ENCODE results near the gene SYNPO.

The SYNPO gene

GRCh38 chr5:150658699-150659265 is 18.3 kb downstream of the SYNPO start:
- 100% methylated on average over 3 of the region's 3 CpGs for WGBS (ENCODE audit: insufficient coverage)
- no peak for DNase-seq
- H3K9me3 ChIP-seq (ENCODE audit: control extremely low read depth in 1 of 5, control insufficient read depth in 4 of 5, insufficient read depth in 2 of 5, low read depth in 1 of 5, low read length in 4 of 5) = no peaks in the 10 kb centered on the region
- H3K36me3 ChIP-seq (ENCODE audit: control insufficient read depth in 4 of 4, insufficient read depth in 4 of 4, low read length in 3 of 4) = no peaks in the 10 kb centered on the region
- no peak overlapping the region for H3K4me3 ChIP-seq (ENCODE audit: control insufficient read depth in 1 of 7, extremely low read depth in 1 of 7, insufficient read depth in 4 of 7, low read depth in 2 of 7, low read length in 6 of 7)
- CTCF ChIA-PET = interaction anchor here (0.6 to 2.0 kb wide), 6 partner anchors 10 to 188 kb away, joined by 3 to 6 read pairs (median 4); partner anchors contain the start of gene IRGM
- H3K4me1 ChIP-seq (ENCODE audit: control extremely low read depth in 1 of 4, control insufficient read depth in 4 of 4, insufficient read depth in 4 of 4, low read length in 3 of 4) = peaks cover 0 to 15% (median 12%) of the 10 kb centered on the region in 4 experiments
- POLR2A ChIA-PET = no interaction called here
- peaks cover 0 to 4% (median 0%) of the 10 kb centered on the region in 5 experiments for H3K27me3 ChIP-seq (replicated peaks in 2 of 5; ENCODE audit: control insufficient read depth in 4 of 5, insufficient read depth in 5 of 5, low read length in 4 of 5)
- no peak overlapping the region for H3K27ac ChIP-seq (ENCODE audit: insufficient read depth in 1 of 2, low read depth in 1 of 2, low read length in 2 of 2, poor library complexity in 1 of 2, severe bottlenecking in 2 of 2)

DNA sequence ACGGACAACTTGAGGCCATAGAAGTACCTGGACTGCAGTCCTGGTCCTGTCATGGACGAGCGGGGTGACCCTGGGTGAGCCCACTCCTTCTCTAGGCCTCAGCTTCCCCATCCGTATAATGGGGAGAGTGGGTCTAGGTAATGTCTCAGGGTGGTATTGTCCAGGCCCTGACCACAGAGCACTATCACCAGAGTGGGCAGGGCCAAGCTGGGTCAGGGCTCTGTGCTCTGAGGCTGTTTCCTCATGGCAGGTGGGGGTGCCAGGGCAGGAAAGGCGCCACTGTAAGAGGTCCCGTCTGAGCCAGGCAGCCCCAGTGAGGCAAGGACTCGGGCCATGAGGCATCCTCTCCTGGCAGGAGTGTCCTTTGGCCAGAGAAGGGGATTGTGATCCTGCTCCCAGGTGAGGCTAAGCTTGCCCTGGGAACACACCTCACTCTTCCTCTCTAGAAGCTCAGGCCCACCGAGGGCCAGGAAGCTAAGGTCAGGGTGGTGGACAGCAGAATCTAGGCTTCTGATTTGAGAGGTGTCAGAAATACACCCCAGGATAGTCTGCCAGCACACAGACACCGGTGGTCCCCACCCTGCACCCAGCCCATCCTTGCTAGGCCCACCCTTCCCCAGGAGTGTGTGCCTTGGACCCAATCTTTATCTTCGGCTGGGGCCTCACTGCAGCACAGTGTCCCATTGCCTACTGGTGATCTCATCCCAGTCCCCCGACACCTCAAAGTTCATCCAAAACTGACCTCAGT is 19.1 kb downstream of the SYNPO start:
- no peak overlapping the region for H3K27ac ChIP-seq (ENCODE audit: insufficient read depth in 1 of 2, low read depth in 1 of 2, low read length in 2 of 2, poor library complexity in 1 of 2, severe bottlenecking in 2 of 2)
- DNase-seq = no peak
- 97% methylated on average over 8 of the region's 11 CpGs for WGBS (ENCODE audit: insufficient coverage)
- peaks cover 0 to 4% (median 0%) of the 10 kb centered on the region in 5 experiments for H3K27me3 ChIP-seq (replicated peaks in 2 of 5; ENCODE audit: control insufficient read depth in 4 of 5, insufficient read depth in 5 of 5, low read length in 4 of 5)
- H3K36me3 ChIP-seq (ENCODE audit: control insufficient read depth in 4 of 4, insufficient read depth in 4 of 4, low read length in 3 of 4) = no peaks in the 10 kb centered on the region
- ChIA-PET CTCF (interaction anchor here (1.3 to 1.6 kb wide), 2 partner anchors 38 to 99 kb away, joined by 4 to 6 read pairs; no protein-coding TSS in a partner anchor), POLR2A (no interaction called here)
- H3K4me1 ChIP-seq (ENCODE audit: control extremely low read depth in 1 of 4, control insufficient read depth in 4 of 4, insufficient read depth in 4 of 4, low read length in 3 of 4) = peaks cover 0 to 15% (median 12%) of the 10 kb centered on the region in 4 experiments
- no peaks in the 10 kb centered on the region for H3K9me3 ChIP-seq (ENCODE audit: control extremely low read depth in 1 of 5, control insufficient read depth in 4 of 5, insufficient read depth in 2 of 5, low read depth in 1 of 5, low read length in 4 of 5)
- H3K4me3 ChIP-seq (ENCODE audit: control insufficient read depth in 1 of 7, extremely low read depth in 1 of 7, insufficient read depth in 4 of 7, low read depth in 2 of 7, low read length in 6 of 7) = no peak overlapping the region

GRCh38 chr5:150660108-150660831 is 19.8 kb downstream of the SYNPO start:
- Histone ChIP-seq H3K9me3 (ENCODE audit: control extremely low read depth in 1 of 5, control insufficient read depth in 4 of 5, insufficient read depth in 2 of 5, low read depth in 1 of 5, low read length in 4 of 5) (no peaks in the 10 kb centered on the region), H3K36me3 (ENCODE audit: control insufficient read depth in 4 of 4, insufficient read depth in 4 of 4, low read length in 3 of 4) (peaks cover 0 to 3% (median 0%) of the 10 kb centered on the region in 4 experiments), H3K27ac (ENCODE audit: insufficient read depth in 1 of 2, low read depth in 1 of 2, low read length in 2 of 2, poor library complexity in 1 of 2, severe bottlenecking in 2 of 2) (no peak overlapping the region), H3K4me3 (ENCODE audit: control insufficient read depth in 1 of 7, extremely low read depth in 1 of 7, insufficient read depth in 4 of 7, low read depth in 2 of 7, low read length in 6 of 7) (no peak overlapping the region), H3K27me3 (replicated peaks in 2 of 5; ENCODE audit: control insufficient read depth in 4 of 5, insufficient read depth in 5 of 5, low read length in 4 of 5) (peaks cover 0 to 4% (median 0%) of the 10 kb centered on the region in 5 experiments), H3K4me1 (ENCODE audit: control extremely low read depth in 1 of 4, control insufficient read depth in 4 of 4, insufficient read depth in 4 of 4, low read length in 3 of 4) (peaks cover 0 to 15% (median 12%) of the 10 kb centered on the region in 4 experiments)
- no peak for DNase-seq
- ChIA-PET POLR2A (no interaction called here), CTCF (interaction anchor here (1.1 to 2.5 kb wide), 7 partner anchors 10 to 188 kb away, joined by 3 to 7 read pairs (median 4); no protein-coding TSS in a partner anchor)
- WGBS (ENCODE audit: insufficient coverage) = 100% methylated on average over 2 of the region's 4 CpGs

DNA sequence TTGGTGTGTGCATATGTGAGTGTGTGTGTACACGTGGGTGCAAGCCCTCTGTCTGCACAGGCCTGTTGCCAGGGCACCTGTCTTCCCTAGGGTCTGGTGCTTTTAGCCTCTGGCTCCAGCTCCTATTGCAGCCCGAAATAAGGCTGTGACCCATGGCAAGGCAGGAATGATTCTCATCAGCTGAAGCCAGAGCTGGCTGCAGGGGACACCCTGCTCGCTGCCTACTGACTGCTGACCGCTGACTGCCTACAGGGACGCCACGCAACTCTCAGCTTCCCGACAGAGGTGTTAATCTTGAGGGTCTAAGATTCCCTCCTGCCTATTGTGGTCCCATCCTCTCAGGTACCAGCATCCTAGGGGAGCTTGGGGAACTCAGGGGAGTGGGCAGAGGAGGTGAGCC is 20.6 kb downstream of the SYNPO start, which contains the start of gene MYOZ3:
MYOZ3 (plus strand) TSS at position 166 of the 400 bp plus-strand sequence. CDS start 1,691 bp downstream, outside the sequence.
- H3K9me3 ChIP-seq (ENCODE audit: control extremely low read depth in 1 of 5, control insufficient read depth in 4 of 5, insufficient read depth in 2 of 5, low read depth in 1 of 5, low read length in 4 of 5) = no peaks in the 10 kb centered on the region
- no peak for DNase-seq
- H3K36me3 ChIP-seq (ENCODE audit: control insufficient read depth in 4 of 4, insufficient read depth in 4 of 4, low read length in 3 of 4) = peaks cover 0 to 3% (median 0%) of the 10 kb centered on the region in 4 experiments
- 96% methylated on average over 4 of the region's 7 CpGs for WGBS (ENCODE audit: insufficient coverage)
- H3K27me3 ChIP-seq (replicated peaks in 2 of 5; ENCODE audit: control insufficient read depth in 4 of 5, insufficient read depth in 5 of 5, low read length in 4 of 5) = peaks cover 0 to 4% (median 0%) of the 10 kb centered on the region in 5 experiments
- no peak within 1 kb of the TSS for H3K4me3 ChIP-seq (ENCODE audit: control insufficient read depth in 1 of 7, extremely low read depth in 1 of 7, insufficient read depth in 4 of 7, low read depth in 2 of 7, low read length in 6 of 7)
- POLR2A ChIA-PET = interaction anchor here (0.7 kb wide), 1 partner anchor 13 kb away, joined by 4 read pairs; no protein-coding TSS in a partner anchor
- peaks cover 0 to 11% (median 9%) of the 10 kb centered on the region in 4 experiments for H3K4me1 ChIP-seq (ENCODE audit: control extremely low read depth in 1 of 4, control insufficient read depth in 4 of 4, insufficient read depth in 4 of 4, low read length in 3 of 4)
- H3K27ac ChIP-seq (ENCODE audit: insufficient read depth in 1 of 2, low read depth in 1 of 2, low read length in 2 of 2, poor library complexity in 1 of 2, severe bottlenecking in 2 of 2) = no peak within 1 kb of the TSS
- CTCF ChIA-PET = interaction anchor here (0.7 to 2.5 kb wide), 7 partner anchors 11 to 187 kb away, joined by 3 to 7 read pairs (median 3); partner anchors contain the start of gene SYNPO

DNA sequence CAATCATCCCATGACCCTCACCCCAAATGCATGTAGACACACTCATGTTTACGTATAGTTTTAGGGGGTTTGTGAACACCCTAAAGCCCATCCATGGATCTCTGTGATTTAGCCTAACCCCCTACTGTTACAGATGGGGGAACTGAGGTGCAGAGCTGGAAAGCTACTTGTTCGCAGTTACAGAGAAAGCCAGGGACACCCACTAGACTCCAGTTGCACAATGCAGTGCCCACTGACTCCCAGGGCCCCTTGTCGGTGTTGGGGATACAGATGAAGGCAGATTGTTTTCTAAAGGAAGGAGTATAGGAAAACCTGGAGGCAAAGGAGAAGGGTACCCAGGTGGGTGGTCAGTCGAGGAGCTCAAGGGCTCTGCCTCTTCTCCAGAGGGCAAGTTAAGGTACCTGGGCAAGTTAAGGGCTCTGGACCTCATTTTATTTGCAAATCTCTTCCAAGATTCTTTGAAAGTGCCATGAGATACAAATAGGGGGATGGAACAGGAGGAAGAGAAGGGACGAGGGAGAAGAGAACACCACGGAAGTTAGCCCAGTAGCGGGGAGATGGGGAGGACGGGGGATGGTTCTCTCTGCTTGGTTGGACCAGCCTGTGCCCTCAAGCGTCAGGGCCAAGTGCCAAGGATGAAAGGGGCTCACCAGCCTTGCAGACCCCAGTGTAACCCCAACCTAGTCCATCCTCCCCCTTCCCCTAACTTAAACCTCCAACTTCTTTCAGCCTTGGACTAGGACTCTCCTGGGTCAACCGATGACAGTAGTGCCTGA is 21.5 kb downstream of the SYNPO start:
- WGBS (ENCODE audit: insufficient coverage) = 90% methylated on average over 6 of the region's 10 CpGs
- Histone ChIP-seq H3K9me3 (ENCODE audit: control extremely low read depth in 1 of 5, control insufficient read depth in 4 of 5, insufficient read depth in 2 of 5, low read depth in 1 of 5, low read length in 4 of 5) (no peaks in the 10 kb centered on the region), H3K4me3 (ENCODE audit: control insufficient read depth in 1 of 7, extremely low read depth in 1 of 7, insufficient read depth in 4 of 7, low read depth in 2 of 7, low read length in 6 of 7) (no peak overlapping the region), H3K27ac (ENCODE audit: insufficient read depth in 1 of 2, low read depth in 1 of 2, low read length in 2 of 2, poor library complexity in 1 of 2, severe bottlenecking in 2 of 2) (no peak overlapping the region), H3K36me3 (ENCODE audit: control insufficient read depth in 4 of 4, insufficient read depth in 4 of 4, low read length in 3 of 4) (peaks cover 0 to 3% (median 0%) of the 10 kb centered on the region in 4 experiments), H3K27me3 (replicated peaks in 2 of 5; ENCODE audit: control insufficient read depth in 4 of 5, insufficient read depth in 5 of 5, low read length in 4 of 5) (peaks cover 0 to 4% (median 0%) of the 10 kb centered on the region in 5 experiments), H3K4me1 (ENCODE audit: control extremely low read depth in 1 of 4, control insufficient read depth in 4 of 4, insufficient read depth in 4 of 4, low read length in 3 of 4) (peaks cover 0 to 4% (median 2%) of the 10 kb centered on the region in 4 experiments)
- no peak for DNase-seq
- ChIA-PET CTCF (interaction anchor here (1.4 to 2.5 kb wide), 5 partner anchors 9 to 186 kb away, joined by 3 to 7 read pairs (median 4); partner anchors contain the start of gene RBM22), POLR2A (no interaction called here)

DNA sequence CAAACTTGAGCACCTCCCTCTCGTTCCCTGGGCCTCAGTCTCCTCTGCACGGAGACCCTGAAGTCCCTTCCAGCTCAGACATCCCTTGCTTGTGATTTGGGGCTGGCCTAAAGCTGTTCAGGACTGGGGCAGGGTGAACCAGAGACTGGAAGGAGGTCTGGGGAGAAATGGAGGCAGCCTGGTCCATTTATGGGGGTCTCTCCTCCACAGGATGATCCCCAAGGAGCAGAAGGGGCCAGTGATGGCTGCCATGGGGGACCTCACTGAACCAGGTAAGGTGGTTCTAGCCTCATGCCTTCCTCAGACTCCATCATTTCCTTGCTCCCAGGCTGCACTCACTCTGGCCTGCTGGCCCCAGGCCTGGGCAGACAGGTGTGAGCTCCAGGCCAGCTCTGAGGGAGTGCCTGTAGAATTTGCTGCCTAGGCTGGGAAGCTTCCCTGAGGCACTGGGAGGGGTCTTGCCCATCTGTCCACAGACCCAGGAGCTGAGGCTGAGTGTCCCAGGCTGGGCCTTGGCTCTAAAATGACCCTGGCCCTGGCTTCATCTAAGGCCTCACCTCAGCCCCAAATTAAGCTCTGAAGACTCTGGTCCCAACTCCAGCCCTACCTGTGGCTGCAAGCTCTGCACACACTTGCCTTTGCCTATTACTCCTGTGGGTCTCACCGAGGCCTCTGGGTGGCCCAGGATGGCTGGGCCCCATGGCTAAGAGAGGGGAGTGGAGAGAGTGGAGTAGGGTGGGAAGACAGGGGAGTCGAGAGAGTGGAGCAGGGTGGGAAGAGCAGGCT is 22.5 kb downstream of the SYNPO start:
- Histone ChIP-seq H3K36me3 (ENCODE audit: control insufficient read depth in 4 of 4, insufficient read depth in 4 of 4, low read length in 3 of 4) (peaks cover 0 to 3% (median 0%) of the 10 kb centered on the region in 4 experiments), H3K9me3 (ENCODE audit: control extremely low read depth in 1 of 5, control insufficient read depth in 4 of 5, insufficient read depth in 2 of 5, low read depth in 1 of 5, low read length in 4 of 5) (no peaks in the 10 kb centered on the region), H3K27ac (ENCODE audit: insufficient read depth in 1 of 2, low read depth in 1 of 2, low read length in 2 of 2, poor library complexity in 1 of 2, severe bottlenecking in 2 of 2) (no peak overlapping the region), H3K4me3 (ENCODE audit: control insufficient read depth in 1 of 7, extremely low read depth in 1 of 7, insufficient read depth in 4 of 7, low read depth in 2 of 7, low read length in 6 of 7) (no peak overlapping the region), H3K27me3 (replicated peaks in 2 of 5; ENCODE audit: control insufficient read depth in 4 of 5, insufficient read depth in 5 of 5, low read length in 4 of 5) (peaks cover 0 to 4% (median 0%) of the 10 kb centered on the region in 5 experiments), H3K4me1 (ENCODE audit: control extremely low read depth in 1 of 4, control insufficient read depth in 4 of 4, insufficient read depth in 4 of 4, low read length in 3 of 4) (no peaks in the 10 kb centered on the region)
- WGBS (ENCODE audit: insufficient coverage) = 95% methylated on average over 3 of the region's 4 CpGs
- no peak for DNase-seq
- ChIA-PET CTCF (interaction anchor here (1.2 to 2.5 kb wide), 4 partner anchors 8 to 102 kb away, joined by 3 to 7 read pairs (median 4); partner anchors contain the start of gene RBM22), POLR2A (no interaction called here)
